HG02885 (cell line): Measurements from ENCODE around the gene CHDH.

ENCODE experiments used
- ATAC-seq: cut with Tn5 transposase; IDR thresholded peaks from one replicate; pipeline ENCODE4 v1.9.1; 2021; ENCODE audit warnings: mild to moderate bottlenecking; ENCODE audit not compliant: unreplicated experiment, poor library complexity

The CHDH gene

GRCh38 chr3:53768478-53769459, 77.5 kb downstream of the CHDH start:
- no peak for ATAC-seq

GRCh38 chr3:53766706-53767105, 79.5 kb downstream of the CHDH start:
- ATAC-seq, result no peak

GRCh38 chr3:53765753-53766152, 80.5 kb downstream of the CHDH start:
- no peak for ATAC-seq

- no peak for ATAC-seq
Measured at GRCh38 chr3:53764026-53764775, 82.0 kb downstream of the CHDH start.

GRCh38 chr3:53763353-53763752, 82.9 kb downstream of the CHDH start:
- no peak for ATAC-seq
